HepG2 (cell line): ENCODE data around the gene BLCAP. TPM values are rescaled to one million over a fixed set of nuclear protein-coding genes. Genes with fewer than 3 reads are reported as not detected.
"Not testable (repeated sequence)": the region's sequence is repeated elsewhere in the genome, so short reads cannot be mapped to it uniquely, and the experiment has no call there.

ENCODE experiments used
- ATAC-seq: fragments of 200-7000 bp; cut with Tn5 transposase; 3 replicates; pipeline ENCODE4 v1.9.1; 2020; ENCODE audit warnings: mild to moderate bottlenecking, moderate library complexity
- BruUV-seq: library from RNA; stranded (reverse); fragments of 400-500 nt; replicated peaks from 2 replicates; lab custom pipeline; 2021; lab: Mats Ljungman, UMichigan
- CTCF ChIA-PET: fragments of 300-600 bp; formaldehyde crosslinking; extraction: SDS; loops from one replicate; lab custom pipeline; 2021; ENCODE audit warnings: low total read pairs, inconsistent platforms, low intra/inter-chr PET ratio; lab: Yijun Ruan, JAX
- POLR2A ChIA-PET: fragments of 350-600 bp; sonication (Branson Sonifier 250); formaldehyde crosslinking; loops from one replicate; lab custom pipeline; 2020; ENCODE audit warnings: antibody characterized with exemption, inconsistent platforms; lab: Yijun Ruan, JAX
- DNase-seq: peaks from one replicate; pipeline ENCODE4 v3.0.0-alpha.2; 2015; ENCODE audit warnings: low spot score
- FAIRE-seq: peaks from 3 replicates; lab custom pipeline; 2011; peaks lifted over from hg19 to GRCh38; lab: Jason Lieb, UNC
- H2AFZ ChIP-seq: one replicate; pipeline ENCODE4 v1.6.1; 2011; ENCODE audit warnings: low read length, inconsistent platforms
- H3K27ac ChIP-seq: fragments of 300-600 bp; 3 replicates; pipeline ENCODE4 v1.8.0; 2011; ENCODE audit warnings: mixed run types, mild to moderate bottlenecking, mixed read lengths, low read length, inconsistent platforms; ENCODE audit not compliant: insufficient read depth; ENCODE audit errors: extremely low read length
- H3K27me3 ChIP-seq, 2 experiments: fragments of 200-600 bp in 1 of 2; 2 replicates in 1 of 2; 3 replicates in 1 of 2; pipeline versions ENCODE4 v1.6.0 to v1.8.0; 2011; ENCODE audit warnings: low read length in 2 of 2, mild to moderate bottlenecking in 2 of 2, moderate library complexity in 2 of 2, inconsistent platforms in 1 of 2; ENCODE audit not compliant: insufficient read depth in 2 of 2, control insufficient read depth in 1 of 2
- H3K36me3 ChIP-seq, 2 experiments: fragments of 200-600 bp in 1 of 2; replicated peaks in 1 of 2; 2 replicates in 1 of 2; 3 replicates in 1 of 2; pipeline versions ENCODE4 v1.5.1 to v1.8.0; 2011; ENCODE audit warnings: low read length in 2 of 2, inconsistent platforms in 1 of 2; ENCODE audit not compliant: insufficient read depth in 2 of 2, control insufficient read depth in 1 of 2
- H3K4me1 ChIP-seq: 2 replicates; pipeline ENCODE4 v1.5.1; 2012; ENCODE audit warnings: low read length, inconsistent platforms; ENCODE audit not compliant: insufficient read depth
- H3K4me2 ChIP-seq: 2 replicates; pipeline ENCODE4 v1.6.0; 2011; ENCODE audit warnings: low read depth, low read length, inconsistent platforms
- H3K4me3 ChIP-seq, 3 experiments: fragments of 200-600 bp in 1 of 3; sonication (generic), shearing (Covaris generic) in 1 of 3; replicated peaks in 1 of 3; 2 replicates each; pipeline ENCODE4 v1.5.1; 2011 to 2016; ENCODE audit warnings: low read length in 3 of 3, inconsistent platforms in 2 of 3, low read depth in 2 of 3, mild to moderate bottlenecking in 2 of 3, control low read depth in 1 of 3, mixed read lengths in 1 of 3; ENCODE audit not compliant: insufficient read depth in 1 of 3
- H3K79me2 ChIP-seq: one replicate; pipeline ENCODE4 v1.6.1; 2011; ENCODE audit warnings: low read length, inconsistent platforms; ENCODE audit not compliant: insufficient read depth
- H3K9ac ChIP-seq: 2 replicates; pipeline ENCODE4 v1.6.0; 2011; ENCODE audit warnings: mild to moderate bottlenecking, low read depth, low read length, inconsistent platforms; ENCODE audit not compliant: insufficient read depth
- H3K9me3 ChIP-seq: 2 replicates; pipeline ENCODE4 v1.5.1; 2012; ENCODE audit warnings: mild to moderate bottlenecking, low read length
- H4K20me1 ChIP-seq: 2 replicates; pipeline ENCODE4 v1.6.0; 2011; ENCODE audit warnings: inconsistent platforms, mild to moderate bottlenecking, low read length, moderate library complexity; ENCODE audit not compliant: insufficient read depth
- CEBPG ChIP-seq: IDR thresholded peaks from 2 replicates; pipeline ENCODE4 v1.6.1; 2016
- FOXK2 ChIP-seq: fragments of 450-650 bp; IDR thresholded peaks from 2 replicates; pipeline ENCODE4 v1.6.1; 2016
- NCOR1 ChIP-seq: fragments of 200-600 bp; sonication (generic); IDR thresholded peaks from 2 replicates; pipeline ENCODE4 v1.7.0; 2017; ENCODE audit warnings: antibody characterized with exemption, low read length, borderline replicate concordance
- RELA ChIP-seq: sonication (generic); formaldehyde crosslinking; IDR thresholded peaks from 2 replicates; pipeline ENCODE4 v1.4.0; 2020; ENCODE audit warnings: missing genetic modification reagents
- XBP1 ChIP-seq: sonication (generic); formaldehyde crosslinking; IDR thresholded peaks from 2 replicates; pipeline ENCODE4 v1.5.0; 2020; ENCODE audit warnings: missing genetic modification reagents
- ZEB1 ChIP-seq: IDR thresholded peaks from 2 replicates; pipeline ENCODE4 v1.6.1; 2012; ENCODE audit warnings: mild to moderate bottlenecking, low read depth, inconsistent platforms; ENCODE audit not compliant: insufficient replicate concordance
- ZNF484 ChIP-seq: sonication (generic); formaldehyde crosslinking; IDR thresholded peaks from 2 replicates; pipeline ENCODE4 v1.5.1; 2020; ENCODE audit warnings: mild to moderate bottlenecking, low read depth, missing genetic modification reagents, borderline replicate concordance
- ZNF782 ChIP-seq: sonication (generic); formaldehyde crosslinking; IDR thresholded peaks from 2 replicates; pipeline ENCODE4 v1.4.0; 2020; ENCODE audit warnings: missing genetic modification reagents, mild to moderate bottlenecking, borderline replicate concordance
- WGBS: methylation state at CpG from one replicate; pipeline ENCODE4 v1.1.6; 2017; ENCODE audit warnings: low lambda C conversion rate; 5-methylcytosine and 5-hydroxymethylcytosine counted together
- in situ Hi-C: cut with HindIII; loops from 2 replicates; pipeline ENCODE4 v1.10.0; 2017; ENCODE audit warnings: low pct_unique_long_range_greater_than_20kb; ENCODE audit not compliant: extremely low pct_ligation_motif_present
- intact Hi-C: fragments of 100-400 bp; cut with micrococcal nuclease; formaldehyde crosslinking; loops from one replicate; pipeline ENCODE4 v1.10.0; 2022; ENCODE audit not compliant: unreplicated experiment
- polyA plus RNA-seq, 8 experiments: library from polyadenylated mRNA; depleted of rRNA in 3 of 8; stranded (reverse) in 7 of 8; unstranded in 1 of 8; fragments of >200 nt; fragmentation: Illumina TruSeq in 4 of 8; extraction: Trizol in 4 of 8; gene quantifications; 2 replicates each; pipeline versions ENCODE4 v1.2.1 to v1.2.3, GENCODE V29; 2011 to 2016; ENCODE audit warnings: low read depth in 4 of 8, missing spikeins in 1 of 8, mixed read lengths in 1 of 8; ENCODE audit not compliant: insufficient read depth in 1 of 8
- total RNA-seq, 5 experiments: library from RNA; depleted of rRNA; stranded (reverse); fragments of >200 nt; fragmentation: Illumina TruSeq; extraction: Trizol; gene quantifications; 2 replicates each; pipeline ENCODE4 v1.2.3, GENCODE V29; 2016; ENCODE audit warnings: low read depth in 1 of 5
- TF ChIP-seq, protein P1 (sequence below): sonication (generic); formaldehyde crosslinking; IDR thresholded peaks from 2 replicates; pipeline ENCODE4 v1.8.0; 2023; ENCODE audit warnings: mild to moderate bottlenecking, missing genetic modification reagents

BLCAP gene
- total and polyA plus RNA-seq, 2 of the 13 experiments (the other 11 are each of a cell fraction or from before 2014, with no cell fraction given), result 52.4 to 86.8 TPM

DNA sequence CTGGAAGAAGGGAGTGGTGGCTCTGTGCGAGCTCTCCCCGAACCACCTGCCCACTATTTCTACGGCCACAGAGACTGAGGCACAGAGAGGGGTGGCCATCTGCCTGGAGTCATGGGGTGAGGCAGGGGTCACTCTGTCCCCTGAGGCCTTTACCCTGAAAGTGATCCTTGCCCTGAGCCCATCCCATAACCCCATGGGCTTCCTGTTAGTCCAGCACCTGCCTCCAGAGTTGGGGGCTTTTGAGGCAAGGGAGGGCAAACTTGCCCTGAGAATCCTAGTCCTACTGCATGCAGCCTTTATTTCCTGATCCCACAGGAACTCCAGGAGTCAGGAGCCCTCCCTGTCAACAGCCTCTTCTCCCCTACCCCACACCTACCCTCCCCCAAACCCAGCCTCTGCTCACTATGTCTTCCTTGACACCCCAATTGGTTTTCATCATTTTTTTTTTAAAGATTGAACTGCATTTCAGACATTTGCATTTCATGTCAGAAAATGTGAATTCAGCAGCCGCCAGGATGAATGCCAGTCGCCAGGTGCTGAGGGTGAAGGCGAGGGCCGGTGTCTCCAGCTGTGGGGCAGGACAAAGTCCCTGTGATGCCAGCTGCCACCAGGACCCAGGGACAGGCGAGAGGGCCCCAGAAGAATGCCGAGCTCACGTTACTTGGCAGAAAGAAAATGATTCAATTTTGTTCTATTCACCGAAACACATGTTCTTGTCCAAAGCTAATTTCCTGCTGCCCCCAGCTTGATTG is 54.3 kb downstream of the BLCAP start:
- no peak overlapping the region for H3K27ac ChIP-seq
- BruUV-seq, result no TSS peak
- in situ Hi-C loops, result no loop called here
- no peak overlapping the region for H3K4me3 ChIP-seq
- ATAC-seq (no peak; the same call in 2 of the 3 replicates), DNase-seq (no peak), FAIRE-seq (no peak)
- H2AFZ ChIP-seq, result no peak overlapping the region
- no peaks in the 10 kb centered on the region for H3K4me1 ChIP-seq
- no peak overlapping the region for H3K9ac ChIP-seq
- H3K4me2 ChIP-seq, result no peak overlapping the region
- TF ChIP-seq CEBPG (CRISPR knock-in tag) (no peak), ZNF484 (CRISPR knock-in tag) (no peak), NCOR1 (no peak), ZNF782 (CRISPR knock-in tag) (no peak), ZEB1 (no peak), FOXK2 (no peak), XBP1 (CRISPR knock-in tag) (no peak), RELA (no peak)
- TF ChIP-seq, protein P1, sequence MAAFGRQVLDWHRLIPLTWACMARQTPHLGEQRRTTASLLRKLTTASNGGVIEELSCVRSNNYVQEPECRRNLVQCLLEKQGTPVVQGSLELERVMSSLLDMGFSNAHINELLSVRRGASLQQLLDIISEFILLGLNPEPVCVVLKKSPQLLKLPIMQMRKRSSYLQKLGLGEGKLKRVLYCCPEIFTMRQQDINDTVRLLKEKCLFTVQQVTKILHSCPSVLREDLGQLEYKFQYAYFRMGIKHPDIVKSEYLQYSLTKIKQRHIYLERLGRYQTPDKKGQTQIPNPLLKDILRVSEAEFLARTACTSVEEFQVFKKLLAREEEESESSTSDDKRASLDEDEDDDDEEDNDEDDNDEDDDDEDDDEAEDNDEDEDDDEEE (CRISPR knock-in tag), result no peak
- intact Hi-C loops, result no loop called here
- CTCF ChIA-PET, result no interaction called here
- no peaks in the 10 kb centered on the region for H3K9me3 ChIP-seq
- 46% methylated on average over 11 of the region's 11 CpGs for WGBS
- H4K20me1 ChIP-seq, result no peaks in the 10 kb centered on the region
- H3K27me3 ChIP-seq, result peaks cover 5 to 55% of the 10 kb centered on the region in 2 experiments; a peak in 4 of 5 replicates
- H3K36me3 ChIP-seq, result no peaks in the 10 kb centered on the region
- POLR2A ChIA-PET, result no interaction called here
- no peaks in the 10 kb centered on the region for H3K79me2 ChIP-seq

DNA sequence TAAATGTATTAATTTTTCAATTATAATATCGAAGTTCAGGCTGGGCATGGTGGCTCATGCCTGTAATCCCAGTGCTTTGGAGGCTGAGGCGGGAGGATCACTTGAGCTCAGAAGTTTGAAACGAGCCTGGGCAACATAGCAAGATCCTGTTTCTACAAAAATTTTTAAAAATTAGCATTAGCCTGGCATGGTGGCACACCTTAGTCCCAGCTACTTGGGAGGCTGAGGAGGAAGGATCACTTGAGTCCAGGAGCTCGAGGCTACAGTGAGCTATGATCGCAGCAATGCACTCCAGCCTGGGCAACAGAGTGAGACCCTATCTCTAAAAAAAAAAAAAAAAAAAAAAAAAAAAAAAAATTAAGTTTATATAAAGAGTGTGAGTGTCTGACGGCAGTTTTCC is 55.2 kb downstream of the BLCAP start:
- intact Hi-C loops, H4K20me1 ChIP-seq, CTCF ChIA-PET, FAIRE-seq, in situ Hi-C loops, DNase-seq, H3K27ac ChIP-seq, H3K4me2 ChIP-seq, ATAC-seq, H3K79me2 ChIP-seq, POLR2A ChIA-PET, H3K9me3 ChIP-seq, H3K9ac ChIP-seq, H3K36me3 ChIP-seq, H3K4me3 ChIP-seq, H2AFZ ChIP-seq, BruUV-seq, H3K4me1 ChIP-seq: not testable (repeated sequence)
- peaks cover 3 to 49% of the 10 kb centered on the region in 2 experiments; a peak in 4 of 5 replicates for H3K27me3 ChIP-seq
- 22% methylated on average over 6 of the region's 6 CpGs for WGBS
